B cell (primary cell): ENCODE data around the gene NFIC. TPM values are rescaled to one million over a fixed set of nuclear protein-coding genes. Genes with fewer than 3 reads are reported as not detected.
A peak's percentile ranks its signal among the peaks of the same experiment; 100 is the strongest.

Experiments
- ATAC-seq: fragments of 200-7000 bp; cut with Tn5 transposase; one replicate; pipeline ENCODE4 v1.10.0; 2021; ENCODE audit warnings: low read depth, mild to moderate bottlenecking, moderate number of reproducible peaks, moderate library complexity
- CTCF ChIA-PET: fragments of 350-600 bp; sonication (Branson Sonifier 250); formaldehyde crosslinking; loops from one replicate; lab custom pipeline; 2021; ENCODE audit warnings: antibody characterized with exemption, inconsistent platforms; lab: Charles Lee
- POLR2A ChIA-PET: fragments of 350-600 bp; sonication (Branson Sonifier 250); formaldehyde crosslinking; loops from one replicate; lab custom pipeline; 2021; ENCODE audit warnings: antibody characterized with exemption; lab: Charles Lee
- DNase-seq: peaks from one replicate; pipeline ENCODE4 v3.0.0; 2013
- H2AFZ ChIP-seq: 2 replicates; pipeline ENCODE4 v1.6.1; 2012; ENCODE audit warnings: mild to moderate bottlenecking, low read depth, low read length; ENCODE audit not compliant: insufficient read depth, poor library complexity, severe bottlenecking
- H3K27ac ChIP-seq, 2 donors: 1 replicate in 1 of 2; 2 replicates in 1 of 2; pipeline ENCODE4 v1.5.1; 2012 to 2013; ENCODE audit warnings: low read length in 2 of 2, mild to moderate bottlenecking in 2 of 2, moderate library complexity in 1 of 2
- H3K27me3 ChIP-seq, 4 experiments: fragments of 200-600 bp in 1 of 4; sonication (generic) in 1 of 4; replicated peaks in 1 of 4; 1 replicate in 2 of 4; 2 replicates in 2 of 4; pipeline versions ENCODE4 v1.6.1 to v1.7.0; 2013 to 2016; ENCODE audit warnings: low read length in 3 of 4, mild to moderate bottlenecking in 2 of 4, mixed read lengths in 1 of 4, moderate library complexity in 1 of 4; ENCODE audit not compliant: insufficient read depth in 4 of 4, control insufficient read depth in 3 of 4; ENCODE audit errors: control extremely low read depth in 1 of 4
- H3K36me3 ChIP-seq, 2 experiments: replicated peaks in 1 of 2; 1 replicate in 1 of 2; 2 replicates in 1 of 2; pipeline versions ENCODE4 v1.6.1 to v1.7.1; 2013; ENCODE audit warnings: low read length in 1 of 2; ENCODE audit not compliant: insufficient read depth in 2 of 2, control insufficient read depth in 1 of 2; ENCODE audit errors: control extremely low read depth in 1 of 2, extremely low read depth in 1 of 2
- H3K4me1 ChIP-seq, 2 donors: fragments of 200-600 bp in 1 of 2; sonication (generic) in 1 of 2; 1 replicate in 1 of 2; 2 replicates in 1 of 2; pipeline versions ENCODE4 v1.5.1 to v1.6.1; 2013 to 2017; ENCODE audit warnings: low read length in 2 of 2; ENCODE audit not compliant: control insufficient read depth in 2 of 2, insufficient read depth in 2 of 2
- H3K4me2 ChIP-seq: replicated peaks from 2 replicates; pipeline ENCODE3; 2012; ENCODE audit warnings: mild to moderate bottlenecking, low read depth, low read length; ENCODE audit not compliant: poor library complexity, severe bottlenecking
- H3K4me3 ChIP-seq, 5 experiments: fragments of 200-600 bp in 1 of 5; sonication (generic) in 1 of 5; 1 replicate in 3 of 5; 2 replicates in 2 of 5; pipeline versions ENCODE4 v1.5.1 to v1.7.0; 2011 to 2016; ENCODE audit warnings: low read length in 4 of 5, mild to moderate bottlenecking in 4 of 5, low read depth in 2 of 5, control low read depth in 1 of 5, moderate library complexity in 1 of 5; ENCODE audit not compliant: insufficient read depth in 1 of 5; ENCODE audit errors: control extremely low read depth in 1 of 5, extremely low read depth in 1 of 5
- H3K79me2 ChIP-seq: fragments of 200-600 bp; sonication (generic); one replicate; pipeline ENCODE4 v1.6.0; 2016; ENCODE audit warnings: low read length; ENCODE audit not compliant: control insufficient read depth, insufficient read depth
- H3K9ac ChIP-seq: fragments of 200-600 bp; sonication (generic); 2 replicates; pipeline ENCODE4 v1.6.1; 2017; ENCODE audit warnings: mild to moderate bottlenecking, low read length, moderate library complexity
- H3K9me3 ChIP-seq, 3 donors: one replicate each; pipeline versions ENCODE4 v1.6.1 to v1.7.1; 2013; ENCODE audit warnings: low read length in 2 of 3; ENCODE audit not compliant: control insufficient read depth in 2 of 3, insufficient read depth in 1 of 3; ENCODE audit errors: control extremely low read depth in 1 of 3
- H4K20me1 ChIP-seq: 2 replicates; pipeline ENCODE4 v1.6.0; 2012; ENCODE audit warnings: mild to moderate bottlenecking, low read length; ENCODE audit not compliant: insufficient read depth, control insufficient read depth, poor library complexity, severe bottlenecking
- H3K27ac Mint-ChIP-seq: one replicate; pipeline ENCODE4 v1.8.0; 2021; ENCODE audit warnings: mixed read lengths
- H3K27me3 Mint-ChIP-seq: one replicate; pipeline ENCODE4 v1.8.0; 2021; ENCODE audit warnings: mixed read lengths
- H3K4me1 Mint-ChIP-seq: one replicate; pipeline ENCODE4 v1.8.0; 2021; ENCODE audit warnings: mixed read lengths
- H3K4me3 Mint-ChIP-seq: one replicate; pipeline ENCODE4 v1.8.0; 2021; ENCODE audit warnings: mixed read lengths
- H3K9me3 Mint-ChIP-seq: one replicate; pipeline ENCODE4 v1.8.0; 2022; ENCODE audit warnings: mixed read lengths; ENCODE audit not compliant: insufficient read depth
- EZH2 ChIP-seq: IDR thresholded peaks from 2 replicates; pipeline ENCODE4 v1.6.1; 2012; ENCODE audit warnings: borderline replicate concordance, low read depth, mild to moderate bottlenecking, moderate library complexity, low read length; ENCODE audit not compliant: insufficient read depth, poor library complexity, severe bottlenecking
- WGBS: methylation state at CpG from one replicate; pipeline ENCODE4 v1.1.5; 2013; ENCODE audit warnings: missing lambda C conversion rate; ENCODE audit not compliant: insufficient coverage; 5-methylcytosine and 5-hydroxymethylcytosine counted together
- intact Hi-C: fragments of 100-400 bp; cut with micrococcal nuclease; formaldehyde crosslinking; loops from one replicate; pipeline ENCODE4 v1.10.0; 2022
- polyA plus RNA-seq: library from polyadenylated mRNA; depleted of rRNA; stranded (reverse); fragments of >200 nt; gene quantifications from 2 replicates; pipeline ENCODE4 v1.2.3, GENCODE V29; 2012
- total RNA-seq, 2 donors: library from RNA; stranded (reverse); fragments of 120-200 nt in 1 of 2; gene quantifications; 1 replicate in 1 of 2; 2 replicates in 1 of 2; pipeline versions ENCODE4 v1.2.3 to v1.2.4, GENCODE V29; 2013 to 2022
- TF ChIP-seq, protein P1 (sequence below): fragments of 200-600 bp; IDR thresholded peaks from one replicate; pipeline ENCODE4 v1.8.0; 2022; ENCODE audit warnings: antibody characterized with exemption, mild to moderate bottlenecking

NFIC gene
- total and polyA plus RNA-seq, 2 donors (not counting 1 experiment from before 2014, with no cell fraction given) = 3.8 to 23.6 TPM

- peaks cover 0 to 13% (median 0%) of the 10 kb centered on the region in 3 donors for H3K9me3 ChIP-seq
- no peak for ATAC-seq
- no peaks in the 10 kb centered on the region for H3K79me2 ChIP-seq
- H3K27ac Mint-ChIP-seq = no peak overlapping the region
- no peak overlapping the region for H3K9ac ChIP-seq
- no peak overlapping the region for H3K4me3 ChIP-seq
- no peak overlapping the region for H3K4me3 Mint-ChIP-seq
- intact Hi-C loops = no loop called here
- H3K4me1 Mint-ChIP-seq = peaks cover 18% of the 10 kb centered on the region
- no peak overlapping the region for H3K4me2 ChIP-seq
- H3K36me3 ChIP-seq = no peaks in the 10 kb centered on the region
- DNase-seq = no peak
- H3K9me3 Mint-ChIP-seq = no peaks in the 10 kb centered on the region
- H3K4me1 ChIP-seq = peaks cover 17 to 31% of the 10 kb centered on the region in 2 donors
- peaks cover 5% of the 10 kb centered on the region for H3K27me3 Mint-ChIP-seq
- ChIA-PET POLR2A (no interaction called here), CTCF (no interaction called here)
- no peak overlapping the region for H3K27ac ChIP-seq
- no peak overlapping the region for H2AFZ ChIP-seq
- H3K27me3 ChIP-seq = peaks cover 0 to 10% (median 0%) of the 10 kb centered on the region in 4 experiments
- no peak for TF ChIP-seq EZH2
- H4K20me1 ChIP-seq = no peaks in the 10 kb centered on the region
These were observed 111.1 kb downstream of the NFIC start for GRCh38 chr19:3477506-3477905.

DNA sequence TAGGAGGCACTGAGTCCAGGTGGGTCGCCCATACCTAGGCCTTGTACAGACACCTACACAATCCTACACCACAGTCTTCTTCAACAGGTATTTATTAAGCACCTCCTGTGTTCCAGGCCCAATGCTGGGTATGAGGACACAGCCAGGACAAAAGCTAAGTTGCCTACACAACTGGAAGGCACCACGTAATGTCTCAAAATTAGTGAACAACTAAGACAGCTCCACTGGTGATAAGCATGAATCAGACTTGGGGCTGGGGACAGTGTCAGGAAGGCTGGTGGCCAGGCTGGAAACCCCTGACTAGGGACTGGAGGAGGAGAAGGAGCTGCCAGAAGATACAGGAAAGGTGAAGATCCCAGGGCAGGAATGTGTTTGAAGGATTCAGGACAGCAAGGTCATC is 111.6 kb downstream of the NFIC start:
- TF ChIP-seq, protein P1, sequence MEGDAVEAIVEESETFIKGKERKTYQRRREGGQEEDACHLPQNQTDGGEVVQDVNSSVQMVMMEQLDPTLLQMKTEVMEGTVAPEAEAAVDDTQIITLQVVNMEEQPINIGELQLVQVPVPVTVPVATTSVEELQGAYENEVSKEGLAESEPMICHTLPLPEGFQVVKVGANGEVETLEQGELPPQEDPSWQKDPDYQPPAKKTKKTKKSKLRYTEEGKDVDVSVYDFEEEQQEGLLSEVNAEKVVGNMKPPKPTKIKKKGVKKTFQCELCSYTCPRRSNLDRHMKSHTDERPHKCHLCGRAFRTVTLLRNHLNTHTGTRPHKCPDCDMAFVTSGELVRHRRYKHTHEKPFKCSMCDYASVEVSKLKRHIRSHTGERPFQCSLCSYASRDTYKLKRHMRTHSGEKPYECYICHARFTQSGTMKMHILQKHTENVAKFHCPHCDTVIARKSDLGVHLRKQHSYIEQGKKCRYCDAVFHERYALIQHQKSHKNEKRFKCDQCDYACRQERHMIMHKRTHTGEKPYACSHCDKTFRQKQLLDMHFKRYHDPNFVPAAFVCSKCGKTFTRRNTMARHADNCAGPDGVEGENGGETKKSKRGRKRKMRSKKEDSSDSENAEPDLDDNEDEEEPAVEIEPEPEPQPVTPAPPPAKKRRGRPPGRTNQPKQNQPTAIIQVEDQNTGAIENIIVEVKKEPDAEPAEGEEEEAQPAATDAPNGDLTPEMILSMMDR = no peak
- TF ChIP-seq EZH2 = no peak
- 100% methylated on average over 2 of the region's 2 CpGs for WGBS
- peaks cover 5% of the 10 kb centered on the region for H3K27me3 Mint-ChIP-seq
- Histone ChIP-seq H3K36me3 (no peaks in the 10 kb centered on the region), H3K4me1 (peaks cover 17 to 31% of the 10 kb centered on the region in 2 donors), H3K79me2 (no peaks in the 10 kb centered on the region), H3K27me3 (peaks cover 0 to 10% (median 0%) of the 10 kb centered on the region in 4 experiments), H4K20me1 (no peaks in the 10 kb centered on the region), H2AFZ (no peak overlapping the region), H3K9ac (no peak overlapping the region), H3K9me3 (peaks cover 0 to 13% (median 0%) of the 10 kb centered on the region in 3 donors), H3K4me2 (no peak overlapping the region), H3K4me3 (no peak overlapping the region), H3K27ac (no peak overlapping the region)
- ATAC-seq (no peak), DNase-seq (no peak)
- no peak overlapping the region for H3K27ac Mint-ChIP-seq
- ChIA-PET POLR2A (no interaction called here), CTCF (no interaction called here)
- H3K9me3 Mint-ChIP-seq = no peaks in the 10 kb centered on the region
- intact Hi-C loops = no loop called here
- peak overlapping the region; percentile 62 for H3K4me3 Mint-ChIP-seq
- H3K4me1 Mint-ChIP-seq = peaks cover 18% of the 10 kb centered on the region
